Fibroblast of lung (primary cell): ENCODE data around the gene ITGA5.
A peak's percentile ranks its signal among the peaks of the same experiment; 100 is the strongest.

ENCODE experiments used
- CTCF ChIP-seq, 2 donors: IDR thresholded peaks in 1 of 2; conservative IDR thresholded peaks in 1 of 2; 1 replicate in 1 of 2; 2 replicates in 1 of 2; pipeline ENCODE4 v1.5.1; 2011 to 2012; ENCODE audit warnings: low read length in 2 of 2, control low read depth in 1 of 2, inconsistent platforms in 1 of 2, low read depth in 1 of 2, mild to moderate bottlenecking in 1 of 2
- EZH2 ChIP-seq: IDR thresholded peaks from 2 replicates; pipeline ENCODE4 v1.5.1; 2012; ENCODE audit warnings: low read length, control low read depth, mild to moderate bottlenecking; ENCODE audit errors: missing control alignments

- peak; percentile 96 to 97 for TF ChIP-seq CTCF (conservative IDR thresholded peaks at IDR 0.05 in 1 of 2, IDR thresholded peaks at IDR 0.05 in 1 of 2; ENCODE audit: low read depth in 1 of 2, low read length in 2 of 2)
- no peak for TF ChIP-seq EZH2
Measured at GRCh38 chr12:54404061-54405004, 14.7 kb downstream of the ITGA5 start.
